IMR-90 (cell line): Measurements from ENCODE around the gene TBC1D9. TPM values are rescaled to one million over a fixed set of nuclear protein-coding genes. Genes with fewer than 3 reads are reported as not detected.

ENCODE experiments used
- ATAC-seq: fragments of 200-7000 bp; cut with Tn5 transposase; 2 replicates; pipeline ENCODE4 v1.9.1; 2020; ENCODE audit warnings: low read depth, mild to moderate bottlenecking, moderate library complexity
- BruUV-seq: library from RNA; stranded (reverse); fragments of 400-500 nt; replicated peaks from 2 replicates; lab custom pipeline; 2021; lab: Mats Ljungman, UMichigan
- CTCF ChIA-PET: fragments of 300-600 bp; formaldehyde crosslinking; extraction: SDS; loops from one replicate; lab custom pipeline; 2021; ENCODE audit warnings: antibody characterized with exemption; lab: Yijun Ruan, JAX
- POLR2A ChIA-PET: fragments of 300-600 bp; sonication (Branson Sonifier 250); formaldehyde crosslinking; loops from one replicate; lab custom pipeline; 2022; ENCODE audit warnings: antibody characterized with exemption; ENCODE audit not compliant: unreplicated experiment; lab: Charles Lee
- DNase-seq: peaks from one replicate; pipeline ENCODE4 v3.0.0; 2013
- H2AFZ ChIP-seq: replicated peaks from 2 replicates; pipeline ENCODE3; 2013; ENCODE audit warnings: low read length, mild to moderate bottlenecking; ENCODE audit not compliant: poor library complexity
- H2AK5ac ChIP-seq: 2 replicates; pipeline ENCODE4 v1.6.1; 2013; ENCODE audit warnings: low read depth, low read length, inconsistent platforms
- H2AK9ac ChIP-seq: replicated peaks from 2 replicates; pipeline ENCODE3; 2013; ENCODE audit warnings: mild to moderate bottlenecking, low read depth, low read length, moderate library complexity; ENCODE audit not compliant: poor library complexity
- H2BK120ac ChIP-seq: 2 replicates; pipeline ENCODE4 v1.6.1; 2013; ENCODE audit warnings: low read depth, low read length, inconsistent platforms
- H2BK15ac ChIP-seq: 3 replicates; pipeline ENCODE4 v1.6.1; 2013; ENCODE audit warnings: low read depth, low read length, inconsistent platforms
- H2BK20ac ChIP-seq: 2 replicates; pipeline ENCODE4 v1.6.1; 2013; ENCODE audit warnings: low read depth, mild to moderate bottlenecking, inconsistent platforms, low read length, moderate library complexity
- H2BK5ac ChIP-seq: 2 replicates; pipeline ENCODE4 v1.6.1; 2013; ENCODE audit warnings: mild to moderate bottlenecking, low read depth, low read length, inconsistent platforms; ENCODE audit not compliant: poor library complexity, severe bottlenecking
- H3K14ac ChIP-seq: replicated peaks from 2 replicates; pipeline ENCODE4 v1.6.1; 2013; ENCODE audit warnings: low read depth, low read length, inconsistent platforms
- H3K18ac ChIP-seq: 2 replicates; pipeline ENCODE4 v1.6.1; 2013; ENCODE audit warnings: low read depth, low read length, control low read depth
- H3K23ac ChIP-seq: 2 replicates; pipeline ENCODE4 v1.6.1; 2013; ENCODE audit warnings: low read depth, low read length, inconsistent platforms
- H3K27ac ChIP-seq: 2 replicates; pipeline ENCODE4 v1.5.1; 2013; ENCODE audit warnings: mild to moderate bottlenecking, control low read depth, low read length; ENCODE audit not compliant: insufficient read depth
- H3K27me3 ChIP-seq: 2 replicates; pipeline ENCODE4 v1.6.1; 2013; ENCODE audit warnings: low read length; ENCODE audit not compliant: control insufficient read depth, insufficient read depth
- H3K36me3 ChIP-seq: 2 replicates; pipeline ENCODE4 v1.6.1; 2013; ENCODE audit warnings: low read length, mixed read lengths; ENCODE audit not compliant: control insufficient read depth, insufficient read depth
- H3K4ac ChIP-seq: 2 replicates; pipeline ENCODE4 v1.6.1; 2013; ENCODE audit warnings: low read depth, low read length, inconsistent platforms
- H3K4me1 ChIP-seq: 2 replicates; pipeline ENCODE4 v1.6.1; 2013; ENCODE audit warnings: low read length, mixed read lengths; ENCODE audit not compliant: control insufficient read depth, insufficient read depth
- H3K4me2 ChIP-seq: 2 replicates; pipeline ENCODE4 v1.6.1; 2013; ENCODE audit warnings: low read depth, mild to moderate bottlenecking, control low read depth, low read length, moderate library complexity
- H3K4me3 ChIP-seq: 2 replicates; pipeline ENCODE4 v1.5.1; 2013; ENCODE audit warnings: low read depth, mild to moderate bottlenecking, control low read depth, low read length, moderate library complexity; ENCODE audit not compliant: insufficient read depth
- H3K56ac ChIP-seq: 2 replicates; pipeline ENCODE4 v1.6.1; 2013; ENCODE audit warnings: low read length, inconsistent platforms; ENCODE audit not compliant: insufficient read depth; ENCODE audit errors: extremely low read depth
- H3K79me1 ChIP-seq, 2 experiments: 2 replicates each; pipeline ENCODE4 v1.6.1; 2013; ENCODE audit warnings: low read length in 2 of 2, inconsistent platforms in 1 of 2, low read depth in 1 of 2
- H3K9ac ChIP-seq: 2 replicates; pipeline ENCODE4 v1.6.1; 2013; ENCODE audit warnings: low read depth, low read length, control low read depth
- H3K9me1 ChIP-seq: 2 replicates; pipeline ENCODE4 v1.6.1; 2013; ENCODE audit warnings: low read length, inconsistent platforms; ENCODE audit not compliant: insufficient read depth
- H3K9me3 ChIP-seq: 2 replicates; pipeline ENCODE4 v1.6.1; 2013; ENCODE audit warnings: low read length; ENCODE audit not compliant: control insufficient read depth, insufficient read depth
- H4K20me1 ChIP-seq: 2 replicates; pipeline ENCODE4 v1.6.1; 2013; ENCODE audit warnings: low read length, inconsistent platforms; ENCODE audit not compliant: insufficient read depth
- H4K5ac ChIP-seq: 2 replicates; pipeline ENCODE4 v1.6.1; 2013; ENCODE audit warnings: mild to moderate bottlenecking, low read depth, low read length, control low read depth
- H4K8ac ChIP-seq, 2 experiments: 2 replicates each; pipeline ENCODE4 v1.6.1; 2013; ENCODE audit warnings: low read depth in 2 of 2, low read length in 2 of 2, control low read depth in 1 of 2, inconsistent platforms in 1 of 2
- H4K91ac ChIP-seq: 2 replicates; pipeline ENCODE4 v1.6.1; 2013; ENCODE audit warnings: low read depth, low read length, inconsistent platforms; ENCODE audit not compliant: insufficient read depth
- CEBPB ChIP-seq: IDR thresholded peaks from 2 replicates; pipeline ENCODE4 v1.6.1; 2012; ENCODE audit warnings: low read depth, low read length, improper control_type of control experiment
- CHD1 ChIP-seq: IDR thresholded peaks from 2 replicates; pipeline ENCODE4 v1.6.1; 2012; ENCODE audit warnings: low read depth, low read length, improper control_type of control experiment
- CTCF ChIP-seq: conservative IDR thresholded peaks from 2 replicates; pipeline ENCODE4 v1.5.1; 2012; ENCODE audit warnings: mild to moderate bottlenecking, low read depth, low read length, improper control_type of control experiment
- FOS ChIP-seq: fragments of 150-350 bp; IDR thresholded peaks from 2 replicates; pipeline ENCODE4 v1.6.1; 2016; ENCODE audit warnings: low read depth, low read length
- MAZ ChIP-seq: IDR thresholded peaks from 2 replicates; pipeline ENCODE4 v1.6.1; 2012; ENCODE audit warnings: low read depth, mild to moderate bottlenecking, low read length, improper control_type of control experiment, moderate library complexity, borderline replicate concordance
- MXI1 ChIP-seq: IDR thresholded peaks from 2 replicates; pipeline ENCODE4 v1.6.1; 2012; ENCODE audit warnings: low read depth, mild to moderate bottlenecking, low read length, moderate library complexity, borderline replicate concordance
- NFE2L2 ChIP-seq: fragments of 150-350 bp; IDR thresholded peaks from 2 replicates; pipeline ENCODE4 v1.6.1; 2016; ENCODE audit warnings: low read depth, mild to moderate bottlenecking, low read length
- RAD21 ChIP-seq: IDR thresholded peaks from 2 replicates; pipeline ENCODE4 v1.6.1; 2012; ENCODE audit warnings: low read length, improper control_type of control experiment
- RCOR1 ChIP-seq: IDR thresholded peaks from 2 replicates; pipeline ENCODE4 v1.6.1; 2012; ENCODE audit warnings: mild to moderate bottlenecking, low read length, improper control_type of control experiment; ENCODE audit not compliant: insufficient replicate concordance
- RFX5 ChIP-seq: IDR thresholded peaks from 2 replicates; pipeline ENCODE4 v1.8.0; 2012; ENCODE audit warnings: low read depth, mild to moderate bottlenecking, low read length, moderate library complexity
- USF2 ChIP-seq: fragments of 150-350 bp; IDR thresholded peaks from 2 replicates; pipeline ENCODE4 v1.6.1; 2017; ENCODE audit warnings: mild to moderate bottlenecking, antibody characterized with exemption, low read length, low read depth
- WGBS, 2 experiments: methylation state at CpG; one replicate each; pipeline versions ENCODE4 v1.1.5 to v1.1.7; 2013; ENCODE audit warnings: missing lambda C conversion rate in 2 of 2; ENCODE audit not compliant: insufficient read length in 1 of 2; ENCODE audit errors: extremely low coverage in 2 of 2; 5-methylcytosine and 5-hydroxymethylcytosine counted together
- dilution Hi-C: fragments of 300-500 bp; cut with HindIII; formaldehyde crosslinking; loops from one replicate; pipeline ENCODE4 v1.14.3; 2018; ENCODE audit warnings: low sequenced_read_pairs; ENCODE audit not compliant: unreplicated experiment
- in situ Hi-C: fragments of 300-500 bp; cut with MboI; formaldehyde crosslinking; loops from 3 replicates; pipeline ENCODE4 v1.14.3; 2019; ENCODE audit warnings: low sequenced_read_pairs, inconsistent platforms, mixed read lengths
- intact Hi-C: fragments of 100-400 bp; cut with micrococcal nuclease; formaldehyde crosslinking; loops from 2 replicates; pipeline ENCODE4 v1.10.0; 2022
- polyA plus RNA-seq, 3 experiments: library from polyadenylated mRNA; depleted of rRNA; stranded (reverse); fragments of >200 nt; gene quantifications; 2 replicates each; pipeline ENCODE4 v1.2.3, GENCODE V29; 2012; ENCODE audit warnings: low replicate concordance in 1 of 3
- total RNA-seq: library from RNA; depleted of rRNA; stranded (reverse); fragments of >200 nt; gene quantifications from 2 replicates; pipeline ENCODE4 v1.2.3, GENCODE V29; 2012

TBC1D9 gene
- total and polyA plus RNA-seq, 2 of the 4 experiments (the other 2 are of a cell fraction): 11.7 to 15.2 TPM

GRCh38 chr4:140748171-140748570 lies 8.0 kb downstream of the TBC1D9 start:
- Histone ChIP-seq H3K18ac (no peak overlapping the region), H2AK5ac (no peak overlapping the region), H2BK120ac (no peak overlapping the region), H2AK9ac (no peak overlapping the region), H2AFZ (no peak overlapping the region), H3K4me1 (peaks cover 4% of the 10 kb centered on the region; the same call in 1 of the 2 replicates), H3K9me1 (peaks cover 4% of the 10 kb centered on the region), H2BK15ac (no peak overlapping the region), H3K4ac (no peak overlapping the region), H3K9me3 (peaks cover 2% of the 10 kb centered on the region; the same call in 1 of the 2 replicates), H3K27ac (no peak overlapping the region), H3K79me1 (peaks cover 21 to 29% of the 10 kb centered on the region in 2 experiments), H2BK5ac (no peak overlapping the region), H3K4me3 (no peak overlapping the region), H3K36me3 (no peaks in the 10 kb centered on the region), H3K9ac (no peak overlapping the region), H3K56ac (no peak overlapping the region), H4K20me1 (peaks cover 6% of the 10 kb centered on the region; the same call in 1 of the 2 replicates), H3K27me3 (no peaks in the 10 kb centered on the region), H4K91ac (no peak overlapping the region), H3K14ac (no peak overlapping the region), H3K23ac (no peak overlapping the region), H4K8ac (no peak overlapping the region), H2BK20ac (no peak overlapping the region), H3K4me2 (no peak overlapping the region), H4K5ac (no peak overlapping the region)
- no CpG with 5 or more reads among the region's 1 CpG for WGBS, 2 experiments
- ATAC-seq (no peak), DNase-seq (no peak)
- no TSS peak for BruUV-seq
- in situ Hi-C loops: no loop called here
- ChIA-PET CTCF (no interaction called here), POLR2A (no interaction called here)
- no peak for TF ChIP-seq MXI1
- no peak for TF ChIP-seq CEBPB
- no peak for TF ChIP-seq MAZ
- TF ChIP-seq CHD1: no peak
- TF ChIP-seq NFE2L2: no peak
- TF ChIP-seq RAD21: no peak
- TF ChIP-seq USF2: no peak
- TF ChIP-seq RCOR1: no peak
- TF ChIP-seq RFX5: no peak
- TF ChIP-seq FOS: no peak
- TF ChIP-seq CTCF: no peak
- dilution Hi-C loops: no loop called here
- intact Hi-C loops: no loop called here
